ENCODE data around the gene ITGB1BP1. TPM values are rescaled to one million over a fixed set of nuclear protein-coding genes. Genes with fewer than 3 reads are reported as not detected.
A peak's percentile ranks its signal among the peaks of the same experiment; 100 is the strongest.

The ITGB1BP1 gene, protein sequence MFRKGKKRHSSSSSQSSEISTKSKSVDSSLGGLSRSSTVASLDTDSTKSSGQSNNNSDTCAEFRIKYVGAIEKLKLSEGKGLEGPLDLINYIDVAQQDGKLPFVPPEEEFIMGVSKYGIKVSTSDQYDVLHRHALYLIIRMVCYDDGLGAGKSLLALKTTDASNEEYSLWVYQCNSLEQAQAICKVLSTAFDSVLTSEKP
- polyA plus RNA-seq (2013, experiment 1 of 2; ENCODE audit: insufficient read length): 119 TPM
- 138 TPM for polyA plus RNA-seq (2013, experiment 2 of 2; ENCODE audit: insufficient read length)

DNA sequence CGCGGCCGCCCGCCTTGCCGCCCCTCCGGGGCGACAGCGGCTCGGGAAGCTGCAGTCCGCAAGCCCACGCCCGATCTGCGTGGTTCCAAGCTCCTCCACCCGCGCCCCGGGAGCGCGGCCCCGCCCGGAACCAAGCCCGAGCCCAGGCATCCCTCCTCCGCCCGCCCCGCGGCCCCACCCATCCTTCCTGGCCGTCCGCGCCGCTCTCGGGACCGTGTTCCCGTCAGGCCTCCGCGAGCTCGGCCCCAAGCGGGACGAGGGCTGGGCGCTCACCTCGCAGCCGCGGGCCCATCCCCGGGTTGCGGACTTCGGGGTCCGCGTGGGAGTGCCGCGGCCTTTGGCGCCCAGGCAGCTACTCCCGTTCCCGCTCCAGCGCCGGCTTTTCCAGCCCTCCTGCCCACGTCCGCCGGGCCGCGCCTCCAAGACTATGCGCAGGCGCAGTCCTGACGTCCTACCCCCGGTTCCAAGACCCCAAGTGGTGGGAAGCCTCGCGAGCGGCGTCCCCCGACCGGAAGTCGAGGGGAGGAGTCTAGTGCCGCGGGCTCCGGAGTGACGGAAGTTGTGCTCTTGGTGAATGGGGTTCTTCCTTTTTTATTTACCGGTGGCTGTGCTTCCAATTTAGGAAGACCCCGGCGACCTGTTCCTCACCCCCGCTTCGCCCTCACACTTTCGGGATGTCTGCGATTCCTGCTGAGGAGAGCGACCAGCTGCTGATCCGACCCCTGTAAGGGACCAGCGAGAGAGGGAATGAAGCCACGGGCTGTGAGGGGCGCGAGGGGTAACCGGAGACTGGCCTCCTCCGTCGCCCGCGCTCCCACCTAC is at the start of gene ITGB1BP1, which contains the start of gene CPSF3:
TSS of gene ITGB1BP1 (minus strand) at position 429 of the 822 bp plus-strand sequence. CDS start 4,831 bp downstream, outside the sequence.
TSS of gene CPSF3 (plus strand) at position 555 of the 822 bp plus-strand sequence. CDS start at position 675, 120 bp downstream.
- DNase-seq: peak; percentile 97

DNA sequence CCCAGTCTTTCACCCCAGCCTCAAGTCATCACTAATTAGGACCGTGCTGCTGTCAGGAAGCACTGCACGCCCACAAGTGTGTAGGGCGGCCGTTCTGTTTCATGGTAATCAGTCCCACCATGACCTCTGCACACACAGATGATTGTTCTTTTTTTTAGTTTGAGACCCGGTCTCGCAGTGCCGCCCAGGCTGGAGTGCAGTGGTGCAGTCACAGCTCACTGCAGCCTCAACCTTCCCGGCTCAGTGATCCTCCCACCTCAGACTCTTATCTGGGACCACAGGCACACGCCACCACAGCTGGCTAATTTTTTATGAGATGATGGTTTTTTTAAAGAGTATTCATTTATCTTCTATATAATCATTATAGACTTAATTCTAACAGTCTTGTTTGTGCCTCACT is 49.2 kb upstream of the ITGB1BP1 start:
- DNase-seq: no peak

DNA sequence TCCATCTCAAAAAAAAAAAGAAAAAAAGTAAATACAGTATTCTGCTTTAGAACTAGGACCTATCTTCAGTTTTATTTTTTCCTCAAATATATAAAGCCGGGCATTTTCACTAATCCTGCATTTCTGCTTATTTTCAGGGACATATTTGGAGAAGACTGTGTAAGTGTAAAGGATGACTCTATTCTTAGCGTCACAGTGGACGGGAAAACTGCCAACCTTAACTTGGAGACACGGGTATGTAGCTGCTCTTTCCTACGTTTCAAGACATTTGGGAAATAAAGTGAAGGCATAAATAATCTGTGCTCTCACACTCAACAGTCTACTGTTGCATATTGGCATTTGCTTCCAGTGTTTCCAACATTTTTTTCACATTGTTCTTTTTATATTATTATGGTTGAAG is 47.9 kb upstream of the ITGB1BP1 start:
- no peak for DNase-seq

DNA sequence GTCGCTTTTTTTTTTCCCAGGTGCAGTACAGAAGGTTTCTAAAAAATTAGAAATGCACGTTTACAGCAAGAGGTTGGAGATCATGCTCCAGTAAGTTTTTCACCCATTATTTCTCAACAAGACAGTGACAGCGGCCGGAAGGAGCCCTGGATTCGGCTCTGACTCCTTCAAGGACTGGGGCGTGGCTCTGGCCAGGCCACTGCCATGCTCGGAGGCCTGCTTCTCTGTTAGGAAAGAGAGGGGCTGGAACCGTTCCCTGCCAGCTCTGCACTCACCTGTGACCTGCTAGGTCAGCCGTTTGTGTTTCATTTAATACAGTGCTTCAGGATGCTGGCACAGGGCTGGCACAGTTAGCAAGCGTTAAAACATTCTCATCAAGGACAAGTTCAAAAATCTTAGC is 44.4 kb upstream of the ITGB1BP1 start:
- no peak for DNase-seq

DNA sequence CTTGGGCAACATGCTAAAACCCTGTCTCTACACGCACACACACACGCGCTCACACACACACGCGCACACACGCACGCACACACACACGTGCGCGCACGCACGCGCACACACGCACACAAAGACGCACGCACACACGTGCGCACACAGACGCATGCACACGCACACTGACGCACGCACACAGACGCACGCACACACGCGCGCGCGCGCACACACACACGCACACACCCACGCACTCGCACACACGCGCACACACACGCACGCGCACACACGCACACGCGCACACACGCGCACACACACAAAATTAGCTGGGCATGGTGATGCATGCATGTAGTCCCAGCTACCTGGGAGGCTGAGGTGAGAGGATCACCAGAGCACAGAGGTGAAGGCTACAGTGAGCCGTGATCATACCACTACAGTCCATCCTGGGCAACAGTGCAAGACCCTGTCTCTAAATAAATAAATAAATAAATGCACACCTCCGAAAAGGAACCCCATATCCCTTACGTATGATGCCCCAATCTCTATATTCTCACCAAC is 42.9 kb upstream of the ITGB1BP1 start:
- DNase-seq: no peak

DNA sequence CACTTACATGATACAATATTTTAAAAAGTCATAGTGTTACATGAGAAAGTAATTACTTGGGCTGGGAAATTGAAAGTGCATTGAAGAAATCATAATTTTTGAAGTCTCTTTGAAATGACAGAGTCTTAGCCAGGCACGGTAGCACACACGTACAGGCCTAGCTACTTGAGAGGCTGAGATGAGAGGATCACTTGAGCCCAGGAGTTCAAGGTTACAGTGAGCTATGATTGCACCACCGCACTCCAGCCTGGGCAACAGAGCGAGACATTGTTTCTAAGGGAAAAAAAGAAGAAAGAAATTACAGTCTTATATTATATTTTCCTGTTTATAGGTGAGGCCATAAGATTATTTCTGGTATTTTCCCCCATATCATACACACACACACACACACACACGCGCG is 41.8 kb upstream of the ITGB1BP1 start:
- no peak for DNase-seq

DNA sequence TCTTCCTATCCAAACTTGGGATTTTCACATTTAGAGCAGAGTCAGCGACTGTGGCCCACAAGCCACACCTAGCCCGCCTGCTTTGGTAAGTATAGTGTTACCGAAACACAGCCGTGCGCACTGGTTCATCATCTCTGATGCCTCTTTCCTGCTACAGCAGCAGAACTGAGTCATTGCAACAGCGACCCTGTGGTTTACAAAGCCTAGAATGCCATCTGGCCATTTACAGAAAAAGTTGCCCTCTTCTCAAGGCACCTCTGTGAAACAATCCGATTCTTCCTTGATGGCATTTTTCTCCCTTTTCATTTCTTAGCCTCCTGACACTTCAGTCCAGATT is 40.3 kb upstream of the ITGB1BP1 start:
- DNase-seq: peak; percentile 10

DNA sequence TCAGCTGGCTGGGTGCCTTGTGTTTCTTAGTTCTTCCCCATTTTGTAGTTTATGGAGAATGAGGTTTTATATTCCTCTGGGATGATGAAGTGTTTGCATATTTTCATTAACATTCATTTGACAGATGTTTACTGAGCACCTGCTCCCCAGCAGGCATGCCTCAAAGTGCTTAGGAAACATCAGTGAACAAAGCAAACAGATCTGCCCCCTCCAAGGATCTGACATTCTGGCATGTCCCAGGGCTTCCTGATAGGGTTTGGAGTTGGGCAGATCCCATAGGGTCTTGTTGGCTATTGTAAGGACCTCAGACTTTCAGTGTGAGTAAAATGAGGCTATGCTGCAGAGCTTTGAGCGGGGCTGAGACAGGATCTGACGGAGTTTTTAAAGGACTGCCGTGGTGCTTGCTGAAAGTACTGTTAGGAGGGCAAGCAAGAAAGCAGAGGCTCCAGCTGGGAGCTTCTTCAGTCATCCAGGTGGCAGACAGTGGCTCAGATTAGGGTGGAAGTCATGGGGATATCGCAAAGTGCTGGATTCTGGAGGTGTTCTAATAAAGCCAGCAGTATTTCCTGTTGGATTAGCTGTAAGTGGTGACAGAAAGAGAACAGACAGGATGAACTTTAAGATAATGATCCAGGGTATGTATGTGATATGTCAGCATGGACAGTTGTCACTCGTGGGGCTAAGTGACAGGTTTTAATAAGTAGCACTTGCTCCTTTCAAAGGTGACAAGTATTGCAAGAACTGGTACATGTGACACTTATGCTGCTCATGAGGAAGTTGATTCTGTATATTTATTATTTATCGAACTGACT is 39.8 kb upstream of the ITGB1BP1 start:
- DNase-seq: no peak

DNA sequence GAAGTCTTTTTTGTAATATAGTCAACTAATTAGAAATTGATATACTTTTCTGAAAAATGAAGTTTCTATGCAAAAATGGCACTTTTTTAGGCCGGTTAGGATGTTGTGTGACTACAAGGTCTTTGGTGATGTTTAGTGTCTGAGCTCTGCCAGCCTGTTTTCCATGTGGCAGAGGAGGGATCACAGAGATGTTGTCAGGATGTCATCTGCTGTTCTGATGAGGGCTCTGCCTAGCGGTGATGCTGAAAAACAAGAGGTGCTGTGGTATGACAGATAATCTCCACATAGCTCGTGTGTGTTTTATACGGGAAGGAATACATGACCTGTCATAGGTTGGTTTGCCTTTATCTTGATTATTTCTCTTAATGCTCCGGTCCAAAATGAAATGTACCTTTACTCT is 39.0 kb upstream of the ITGB1BP1 start:
- no peak for DNase-seq

DNA sequence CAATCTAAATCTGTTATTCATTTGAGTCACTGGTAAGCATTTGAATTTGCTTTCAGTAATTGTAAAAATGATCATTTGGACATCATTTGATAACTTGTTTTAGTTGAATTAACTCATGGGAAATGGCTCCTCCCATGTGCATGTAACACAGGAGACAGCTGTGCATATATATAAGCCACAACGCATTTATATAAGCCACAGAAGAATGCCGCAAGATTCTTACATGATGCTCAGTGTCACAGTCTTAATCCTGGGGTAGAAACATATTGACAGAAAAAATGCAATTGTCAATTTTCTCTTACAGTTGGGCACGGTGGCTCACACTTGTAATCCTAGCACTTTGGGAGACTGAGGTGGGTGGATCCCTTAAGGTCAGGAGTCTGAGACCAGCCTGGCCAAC is 37.8 kb upstream of the ITGB1BP1 start:
- DNase-seq: peak; percentile 25

DNA sequence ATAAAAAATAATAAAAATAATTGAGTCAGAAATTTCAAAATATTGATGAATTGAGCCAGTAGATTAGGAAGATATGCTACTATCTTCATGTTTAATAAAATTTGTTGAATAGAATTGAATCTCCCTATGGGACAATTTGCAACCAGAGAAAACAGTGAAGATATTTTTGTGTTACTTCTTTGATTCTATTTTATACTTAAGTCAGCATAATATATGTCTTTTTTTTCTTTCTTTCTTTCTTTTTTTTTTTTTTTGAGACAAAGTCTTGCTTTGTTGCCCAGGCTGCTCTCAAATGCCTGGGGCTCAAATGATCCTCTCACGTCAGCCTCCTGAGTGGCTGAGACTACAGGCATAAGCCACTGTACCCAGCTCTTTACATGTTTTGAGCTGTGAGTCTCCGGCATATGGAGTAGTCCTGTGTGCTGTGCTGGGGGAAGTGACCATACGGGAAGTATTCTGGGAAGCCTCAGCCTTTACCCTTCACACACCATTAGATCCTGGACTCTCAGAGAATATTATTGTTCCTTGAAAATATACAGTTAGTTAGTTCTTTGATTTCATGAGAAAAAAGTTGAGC is 37.2 kb upstream of the ITGB1BP1 start:
- DNase-seq: no peak

DNA sequence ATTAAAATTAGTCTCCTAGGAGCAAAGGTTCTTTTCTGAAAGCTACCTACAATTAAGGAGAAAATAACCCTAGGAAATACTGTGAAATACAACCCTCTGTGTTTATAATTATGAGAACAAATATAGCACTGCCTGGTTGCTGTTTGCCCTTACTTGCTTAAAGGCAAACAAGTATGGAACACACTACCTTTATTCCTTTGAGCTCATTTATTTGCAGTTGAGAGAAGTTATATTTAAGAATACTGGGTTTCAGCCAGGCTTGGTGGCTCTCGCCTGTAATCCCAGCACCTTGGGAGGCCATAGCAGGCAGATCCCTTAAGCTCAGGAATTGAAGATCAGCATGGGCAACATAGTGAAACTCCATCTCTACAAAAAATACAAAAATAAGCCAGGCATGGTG is 27.9 kb upstream of the ITGB1BP1 start:
- DNase-seq: no peak

DNA sequence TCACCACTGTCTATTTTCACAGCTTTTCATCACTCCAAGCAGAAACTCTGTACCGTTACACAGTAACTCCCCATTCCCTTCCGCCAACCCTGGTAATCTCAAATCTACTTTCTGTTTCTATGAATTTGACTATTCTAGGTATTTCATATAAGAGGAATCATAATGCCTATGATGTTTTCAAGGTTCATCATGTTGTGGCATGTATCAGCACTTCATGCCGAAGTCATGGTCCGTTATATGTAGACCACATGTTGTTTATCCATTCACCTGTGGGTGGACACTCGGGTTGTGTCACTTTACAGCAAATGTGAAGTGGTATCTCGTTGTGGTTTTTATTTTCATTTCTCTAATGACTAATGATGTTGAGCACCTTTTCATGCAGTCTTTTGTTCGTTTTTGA is 21.8 kb upstream of the ITGB1BP1 start:
- no peak for DNase-seq

DNA sequence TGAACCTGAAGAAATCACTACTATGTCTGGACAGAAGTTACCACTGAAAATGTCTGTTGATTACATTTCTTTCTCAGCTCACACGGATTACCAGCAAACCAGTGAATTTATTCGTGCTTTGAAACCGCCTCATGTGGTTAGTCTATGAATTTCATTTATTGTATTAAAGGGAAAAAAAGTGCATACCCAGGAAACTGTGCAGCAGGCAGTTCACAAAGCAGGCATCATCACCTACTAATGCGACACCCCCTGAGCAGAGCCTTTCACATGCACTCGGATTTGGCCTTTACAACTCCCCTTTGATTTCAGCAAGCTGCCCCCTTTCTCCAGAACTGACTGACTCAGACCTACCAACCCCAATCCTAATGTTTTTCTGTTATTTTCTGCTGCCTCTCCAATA is 20.2 kb upstream of the ITGB1BP1 start:
- DNase-seq: no peak

DNA sequence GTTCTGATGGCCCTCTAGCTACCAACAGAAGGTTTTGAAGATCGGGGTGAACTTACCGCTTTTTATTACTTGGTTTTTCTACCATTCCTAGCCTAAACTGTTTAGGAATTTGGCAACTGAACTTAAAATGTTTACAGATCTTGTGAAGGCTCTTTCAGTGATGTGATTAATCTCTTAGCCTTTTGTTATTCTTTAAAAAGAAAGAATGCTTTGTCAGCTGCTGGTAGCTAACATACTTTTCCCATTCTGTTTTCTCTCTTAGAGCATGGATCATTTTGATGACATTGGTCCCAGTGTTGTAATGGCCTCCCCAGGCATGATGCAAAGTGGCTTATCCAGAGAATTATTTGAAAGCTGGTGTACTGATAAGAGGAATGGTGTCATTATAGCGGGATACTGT is 18.2 kb upstream of the ITGB1BP1 start:
- no peak for DNase-seq

DNA sequence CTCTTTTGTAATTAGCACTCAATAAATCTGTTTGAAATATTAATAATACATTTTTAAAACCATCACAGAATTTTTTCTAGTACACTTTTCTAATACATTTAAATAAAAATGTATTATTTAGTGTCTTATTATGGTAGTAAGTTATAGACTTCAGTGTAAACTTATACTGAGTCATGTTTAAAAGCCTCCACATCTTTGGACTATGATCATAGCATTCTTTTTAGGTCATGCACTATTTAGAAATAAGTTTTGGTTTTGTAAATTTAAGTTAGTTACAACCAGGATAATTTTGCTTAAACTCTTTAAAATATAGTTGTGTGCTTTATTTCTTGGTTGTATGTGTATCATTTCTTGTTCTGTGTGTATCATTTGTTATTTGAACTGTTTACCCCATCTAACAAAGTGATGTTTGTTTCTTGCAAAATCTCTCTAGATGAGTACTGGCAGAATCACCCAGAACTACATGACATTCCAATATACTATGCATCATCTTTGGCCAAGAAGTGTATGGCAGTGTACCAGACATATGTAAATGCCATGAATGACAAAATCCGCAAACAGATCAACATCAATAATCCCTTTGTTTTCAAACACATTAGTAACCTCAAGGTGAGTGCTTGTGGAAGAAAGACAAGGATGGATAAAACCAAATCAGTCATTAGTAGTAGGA is 16.9 kb upstream of the ITGB1BP1 start:
- peak; percentile 61 for DNase-seq

DNA sequence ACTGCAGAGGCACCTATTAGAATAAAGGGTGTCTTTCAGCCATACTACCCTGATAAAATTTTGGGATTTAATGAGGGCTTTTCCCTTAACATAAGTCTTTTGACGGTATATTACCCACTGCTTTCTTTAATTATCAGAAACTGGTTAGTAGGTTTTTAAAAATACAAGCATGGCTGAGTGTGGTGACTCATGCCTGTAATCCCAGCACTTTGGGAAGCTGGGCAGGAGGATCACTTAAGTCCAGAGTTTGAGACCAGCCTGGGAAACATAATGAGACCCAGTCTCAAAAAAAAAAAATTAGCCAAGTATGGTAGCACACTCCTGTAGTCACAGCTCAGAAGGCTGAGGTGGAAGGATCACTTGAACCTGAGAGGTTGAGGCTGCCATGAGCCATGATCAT is 16.2 kb upstream of the ITGB1BP1 start:
- peak; percentile 19 for DNase-seq

DNA sequence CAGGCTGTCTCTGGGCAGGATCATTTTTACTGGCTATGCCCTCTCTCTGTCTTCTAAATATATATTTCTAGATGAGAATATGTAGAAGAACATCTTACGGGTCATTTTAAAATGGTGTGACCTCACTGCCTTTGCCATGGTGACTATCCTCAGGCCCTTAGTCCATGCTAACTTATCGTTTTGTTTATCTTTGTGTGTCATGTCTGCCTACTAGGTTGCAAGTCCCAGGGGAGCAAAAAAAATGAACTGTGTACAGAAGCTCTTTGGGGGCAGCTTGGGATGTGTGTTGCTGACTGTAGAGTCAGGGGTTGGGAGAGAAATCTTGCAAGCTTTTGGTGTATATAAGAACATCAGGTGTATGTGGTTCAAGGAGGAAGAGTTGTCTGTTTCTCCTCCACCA is 11.2 kb upstream of the ITGB1BP1 start:
- no peak for DNase-seq

DNA sequence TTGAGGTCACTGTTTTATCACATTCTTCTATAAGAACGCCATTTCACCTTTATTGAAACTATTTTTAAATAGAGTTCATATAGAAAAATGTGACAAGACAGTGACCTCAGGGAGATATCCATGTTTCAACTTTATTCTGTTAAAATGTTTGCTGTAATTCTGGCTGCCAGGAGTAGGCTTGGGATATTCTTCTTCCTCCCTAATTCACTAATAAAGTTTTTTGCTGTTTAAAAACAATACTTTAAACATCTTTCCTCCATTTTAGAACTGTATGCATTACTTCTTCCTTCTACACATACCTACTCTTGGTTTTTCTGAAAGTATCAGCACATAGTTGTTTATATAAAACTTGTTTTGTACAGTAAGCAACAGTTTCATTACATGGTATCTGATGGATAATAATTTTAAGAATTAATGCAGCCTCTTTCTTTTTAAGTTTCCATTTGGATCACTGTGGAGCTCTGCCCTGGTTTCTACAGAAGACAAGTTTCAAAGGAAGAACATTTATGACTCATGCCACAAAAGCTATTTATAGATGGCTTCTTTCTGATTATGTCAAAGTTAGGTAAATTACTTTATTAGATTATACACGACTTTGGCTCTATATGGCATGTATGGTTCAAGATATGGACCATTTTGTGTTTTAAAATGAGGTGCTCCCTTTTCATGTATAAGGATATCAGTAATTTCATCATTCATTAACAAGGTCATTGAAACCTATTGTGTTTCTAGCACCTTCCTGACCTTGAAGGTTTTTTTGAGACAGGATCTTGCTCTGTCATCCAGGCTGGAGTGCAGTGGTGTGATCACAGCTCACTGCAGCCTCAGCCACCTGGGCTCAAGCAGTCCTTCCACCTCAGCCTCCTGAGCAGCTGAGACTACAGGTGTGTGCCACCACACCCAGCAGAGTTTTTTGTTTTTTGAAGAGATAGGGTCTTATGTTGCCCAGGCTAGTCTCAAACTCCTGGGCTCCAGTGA is 7.3 kb upstream of the ITGB1BP1 start:
- no peak for DNase-seq

DNA sequence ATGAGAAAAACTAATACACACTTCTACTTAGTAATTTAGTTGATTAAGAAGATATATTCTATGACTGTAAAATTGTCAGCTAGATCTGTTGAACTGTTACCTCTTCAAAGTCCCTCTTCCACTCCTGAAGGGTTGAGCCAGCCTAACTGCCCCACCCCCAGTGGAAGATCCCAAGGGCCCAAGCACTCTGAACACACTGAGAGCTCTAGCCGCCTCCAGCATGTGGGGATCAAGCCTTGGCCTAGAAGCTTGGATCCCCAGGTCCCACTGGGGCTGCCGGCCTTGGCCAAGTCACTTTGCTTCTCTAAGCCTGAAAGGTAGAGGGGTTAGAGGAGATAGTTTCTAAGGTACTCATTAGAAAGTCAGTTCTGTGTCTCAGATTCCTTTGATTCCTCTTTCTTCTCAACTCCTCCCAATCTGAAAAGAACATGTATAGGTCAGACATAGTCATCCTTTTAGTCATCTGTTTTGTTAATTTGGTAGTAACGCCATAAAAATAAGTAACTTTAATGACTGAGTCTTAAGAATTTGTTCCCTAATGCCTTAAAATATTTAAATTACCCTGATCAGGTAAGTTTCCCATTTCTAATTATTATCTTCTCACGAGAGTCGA is 5.7 kb upstream of the ITGB1BP1 start:
- DNase-seq: peak; percentile 27

Measured in fibroblast of skin of abdomen (primary cell).